A549 (cell line): ENCODE results near the gene CCDC7. TPM values are rescaled to one million over a fixed set of nuclear protein-coding genes. Genes with fewer than 3 reads are reported as not detected.

ENCODE experiments used
- ATAC-seq, 2 experiments: fragments of 200-7000 bp in 1 of 2; fragments of >200 bp in 1 of 2; cut with Nextera tagmentation in 1 of 2; cut with Tn5 transposase in 1 of 2; 3 replicates each; pipeline versions ENCODE4 v1.8.0 to v1.9.1; 2018 to 2020; ENCODE audit warnings: mild to moderate bottlenecking in 1 of 2, moderate library complexity in 1 of 2
- CTCF ChIA-PET: fragments of 300-600 bp; sonication (Branson Sonifier 250); formaldehyde crosslinking; extraction: SDS; loops from one replicate; lab custom pipeline; 2021; ENCODE audit warnings: antibody characterized with exemption, inconsistent platforms; lab: Yijun Ruan, JAX
- POLR2A ChIA-PET: fragments of 350-600 bp; formaldehyde crosslinking; extraction: SDS; loops from one replicate; lab custom pipeline; 2021; ENCODE audit warnings: antibody characterized with exemption, inconsistent platforms; lab: Yijun Ruan, JAX
- DNase-seq, 2 experiments: peaks; one replicate each; pipeline versions ENCODE4 v3.0.0 to v3.0.0-alpha.2; 2011 to 2016; ENCODE audit warnings: low read depth in 1 of 2, low spot score in 1 of 2
- FAIRE-seq: peaks from 2 replicates; lab custom pipeline; 2011; peaks lifted over from hg19 to GRCh38; lab: Jason Lieb, UNC
- H3K27ac ChIP-seq, 2 experiments: fragments of >200 bp; sonication (Bioruptor Twin); formaldehyde crosslinking; 3 replicates each; pipeline ENCODE4 v1.5.1; 2016 to 2017
- H3K4me1 ChIP-seq: fragments of >200 bp; sonication (Bioruptor Twin); formaldehyde crosslinking; 3 replicates; pipeline ENCODE4 v1.6.1; 2016
- H3K4me2 ChIP-seq: fragments of >200 bp; sonication (Bioruptor Twin); formaldehyde crosslinking; 3 replicates; pipeline ENCODE4 v1.6.1; 2016
- H3K4me3 ChIP-seq: fragments of >200 bp; sonication (Bioruptor Twin); formaldehyde crosslinking; 3 replicates; pipeline ENCODE4 v1.5.1; 2016
- H3K9me3 ChIP-seq: fragments of >200 bp; sonication (Bioruptor Twin); formaldehyde crosslinking; 3 replicates; pipeline ENCODE4 v1.6.1; 2016
- CBX8 ChIP-seq: fragments of 200-600 bp; sonication (generic); IDR thresholded peaks from 2 replicates; pipeline ENCODE4 v1.6.1; 2016
- EHF ChIP-seq: fragments of 250-450 bp; sonication (Bioruptor Pico); IDR thresholded peaks from 2 replicates; pipeline ENCODE4 v1.5.0; 2020; ENCODE audit warnings: mild to moderate bottlenecking
- EHMT2 ChIP-seq: fragments of 200-600 bp; sonication (generic); IDR thresholded peaks from 2 replicates; pipeline ENCODE4 v1.6.1; 2016; ENCODE audit warnings: antibody characterized with exemption, low read depth, mild to moderate bottlenecking, moderate library complexity
- HDAC2 ChIP-seq: fragments of 200-600 bp; sonication (generic); IDR thresholded peaks from 2 replicates; pipeline ENCODE4 v1.6.1; 2016
- HEYL ChIP-seq: fragments of 250-450 bp; sonication (Bioruptor Pico); IDR thresholded peaks from 2 replicates; pipeline ENCODE4 v1.8.0; 2021; ENCODE audit warnings: mild to moderate bottlenecking, moderate library complexity
- HOXB13 ChIP-seq: fragments of 250-450 bp; sonication (Bioruptor Pico); IDR thresholded peaks from 2 replicates; pipeline ENCODE4 v1.5.0; 2020; ENCODE audit warnings: low read depth, mild to moderate bottlenecking, moderate library complexity
- HOXB5 ChIP-seq: fragments of 250-450 bp; sonication (Bioruptor Pico); IDR thresholded peaks from 2 replicates; pipeline ENCODE4 v1.5.0; 2020; ENCODE audit warnings: mild to moderate bottlenecking, moderate library complexity
- JUN ChIP-seq, 2 experiments: fragments of >200 bp; sonication (Bioruptor Twin); formaldehyde crosslinking; IDR thresholded peaks; 2 replicates in 1 of 2; 3 replicates in 1 of 2; pipeline ENCODE4 v1.6.1; 2016 to 2017
- KDM5A ChIP-seq: fragments of 200-600 bp; sonication (generic); IDR thresholded peaks from 2 replicates; pipeline ENCODE4 v1.6.1; 2016; ENCODE audit warnings: antibody characterized with exemption, mild to moderate bottlenecking
- MAFK ChIP-seq: fragments of 450-650 bp; IDR thresholded peaks from 2 replicates; pipeline ENCODE4 v1.6.1; 2014; ENCODE audit not compliant: partially characterized antibody
- MYC ChIP-seq: IDR thresholded peaks from 2 replicates; pipeline ENCODE4 v1.6.1; 2012; ENCODE audit warnings: mild to moderate bottlenecking, inconsistent platforms, low read length, improper control_type of control experiment, borderline replicate concordance
- NR3C1 ChIP-seq: fragments of >200 bp; sonication (Bioruptor Twin); formaldehyde crosslinking; IDR thresholded peaks from 3 replicates; pipeline ENCODE4 v1.6.1; 2017
- RARB ChIP-seq: fragments of 250-450 bp; sonication (Bioruptor Pico); IDR thresholded peaks from 2 replicates; pipeline ENCODE4 v1.8.0; 2021; ENCODE audit warnings: mild to moderate bottlenecking, moderate library complexity
- RCOR1 ChIP-seq: fragments of 150-350 bp; IDR thresholded peaks from 2 replicates; pipeline ENCODE4 v1.6.1; 2014; ENCODE audit warnings: antibody characterized with exemption, low read length, low read depth
- TP53 ChIP-seq: fragments of 250-450 bp; sonication (Bioruptor Pico); IDR thresholded peaks from 2 replicates; pipeline ENCODE4 v1.5.0; 2021; ENCODE audit warnings: mild to moderate bottlenecking, moderate library complexity
- ZFP36 ChIP-seq: fragments of 450-650 bp; IDR thresholded peaks from 2 replicates; pipeline ENCODE4 v1.6.1; 2014; ENCODE audit warnings: borderline replicate concordance; ENCODE audit not compliant: partially characterized antibody
- WGBS: methylation state at CpG from one replicate; pipeline ENCODE4 v1.1.6; 2017; ENCODE audit errors: missing lambda C conversion rate; 5-methylcytosine and 5-hydroxymethylcytosine counted together
- polyA plus RNA-seq, 4 experiments: library from polyadenylated mRNA; depleted of rRNA in 3 of 4; stranded (reverse); fragments of >200 nt; fragmentation: RNase III in 1 of 4; extraction: RNeasy Plus Mini Kit Qiagen cat#74134 plus additional on column Dnase treatment in 1 of 4; gene quantifications; 2 replicates in 3 of 4; 3 replicates in 1 of 4; pipeline ENCODE4 v1.2.3, GENCODE V29; 2011 to 2017
- TF ChIP-seq, protein P1 (sequence below): fragments of >200 bp; sonication (Bioruptor Twin); formaldehyde crosslinking; IDR thresholded peaks from 3 replicates; pipeline ENCODE4 v1.6.1; 2016
- TF ChIP-seq, protein P2 (sequence below): fragments of >200 bp; sonication (Bioruptor Twin); formaldehyde crosslinking; IDR thresholded peaks from 3 replicates; pipeline ENCODE4 v1.5.1; 2016
- TF ChIP-seq, protein P3 (sequence below): fragments of 250-450 bp; sonication (Bioruptor Pico); IDR thresholded peaks from 2 replicates; pipeline ENCODE4 v1.5.0; 2020; ENCODE audit warnings: low read depth, mild to moderate bottlenecking, moderate library complexity
- TF ChIP-seq, protein P4 (sequence below): fragments of 150-350 bp; IDR thresholded peaks from 2 replicates; pipeline ENCODE4 v1.6.1; 2014; ENCODE audit warnings: low read depth, mild to moderate bottlenecking, low read length

Gene CCDC7
- polyA plus RNA-seq, 2 of the 4 experiments (the other 2 are of a cell fraction): 1.2 to 2.9 TPM

GRCh38 chr10:32459051-32459698, 13.2 kb downstream of the CCDC7 start:
- Histone ChIP-seq H3K4me1 (no peaks in the 10 kb centered on the region), H3K9me3 (no peaks in the 10 kb centered on the region), H3K4me2 (no peak overlapping the region), H3K27ac (no peak overlapping the region), H3K4me3 (no peak overlapping the region)
- FAIRE-seq (no peak), DNase-seq (no peak), ATAC-seq (no peak)
- 72% methylated on average over 1 of the region's 1 CpG for WGBS
- TF ChIP-seq HOXB13 (CRISPR knock-in tag) (no peak), KDM5A (no peak), EHMT2 (no peak), ZFP36 (no peak), CBX8 (no peak)
- TF ChIP-seq, protein P1, sequence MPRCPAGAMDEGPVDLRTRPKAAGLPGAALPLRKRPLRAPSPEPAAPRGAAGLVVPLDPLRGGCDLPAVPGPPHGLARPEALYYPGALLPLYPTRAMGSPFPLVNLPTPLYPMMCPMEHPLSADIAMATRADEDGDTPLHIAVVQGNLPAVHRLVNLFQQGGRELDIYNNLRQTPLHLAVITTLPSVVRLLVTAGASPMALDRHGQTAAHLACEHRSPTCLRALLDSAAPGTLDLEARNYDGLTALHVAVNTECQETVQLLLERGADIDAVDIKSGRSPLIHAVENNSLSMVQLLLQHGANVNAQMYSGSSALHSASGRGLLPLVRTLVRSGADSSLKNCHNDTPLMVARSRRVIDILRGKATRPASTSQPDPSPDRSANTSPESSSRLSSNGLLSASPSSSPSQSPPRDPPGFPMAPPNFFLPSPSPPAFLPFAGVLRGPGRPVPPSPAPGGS: no peak
- POLR2A ChIA-PET: no interaction called here
- CTCF ChIA-PET: interaction anchor here (0.8 to 2.8 kb wide), 2 partner anchors 9 to 15 kb away, joined by 3 to 8 read pairs; no protein-coding TSS in a partner anchor

- FAIRE-seq (peak; percentile 32), ATAC-seq (no peak), DNase-seq (no peak)
- Histone ChIP-seq H3K4me1 (no peaks in the 10 kb centered on the region), H3K4me3 (no peak overlapping the region), H3K9me3 (no peaks in the 10 kb centered on the region), H3K27ac (no peak overlapping the region), H3K4me2 (no peak overlapping the region)
- WGBS: 91% methylated on average over 1 of the region's 1 CpG
- CTCF ChIA-PET: no interaction called here
- POLR2A ChIA-PET: no interaction called here
- TF ChIP-seq HEYL (CRISPR knock-in tag): no peak
- no peak for TF ChIP-seq HDAC2
- TF ChIP-seq TP53 (CRISPR knock-in tag): no peak
- no peak for TF ChIP-seq RARB
- TF ChIP-seq HOXB5 (CRISPR knock-in tag): no peak
Measured at GRCh38 chr10:32461203-32461602, 15.3 kb downstream of the CCDC7 start.

GRCh38 chr10:32471232-32471631, 25.3 kb downstream of the CCDC7 start:
- H3K4me3 ChIP-seq: no peak overlapping the region
- POLR2A ChIA-PET: no interaction called here
- CTCF ChIA-PET: no interaction called here
- ATAC-seq (no peak), FAIRE-seq (peak; percentile 39), DNase-seq (no peak)
- WGBS: 68% methylated on average over 1 of the region's 1 CpG
- H3K27ac ChIP-seq: no peak overlapping the region
- H3K9me3 ChIP-seq: no peaks in the 10 kb centered on the region
- TF ChIP-seq NR3C1 (no peak), MAFK (no peak), RCOR1 (no peak), HOXB13 (CRISPR knock-in tag) (no peak), TP53 (CRISPR knock-in tag) (no peak), MYC (no peak), EHF (CRISPR knock-in tag) (no peak), JUN (IDR thresholded peaks at IDR 0.05) (no peak), RARB (no peak), CBX8 (no peak), KDM5A (no peak)
- TF ChIP-seq, protein P2, sequence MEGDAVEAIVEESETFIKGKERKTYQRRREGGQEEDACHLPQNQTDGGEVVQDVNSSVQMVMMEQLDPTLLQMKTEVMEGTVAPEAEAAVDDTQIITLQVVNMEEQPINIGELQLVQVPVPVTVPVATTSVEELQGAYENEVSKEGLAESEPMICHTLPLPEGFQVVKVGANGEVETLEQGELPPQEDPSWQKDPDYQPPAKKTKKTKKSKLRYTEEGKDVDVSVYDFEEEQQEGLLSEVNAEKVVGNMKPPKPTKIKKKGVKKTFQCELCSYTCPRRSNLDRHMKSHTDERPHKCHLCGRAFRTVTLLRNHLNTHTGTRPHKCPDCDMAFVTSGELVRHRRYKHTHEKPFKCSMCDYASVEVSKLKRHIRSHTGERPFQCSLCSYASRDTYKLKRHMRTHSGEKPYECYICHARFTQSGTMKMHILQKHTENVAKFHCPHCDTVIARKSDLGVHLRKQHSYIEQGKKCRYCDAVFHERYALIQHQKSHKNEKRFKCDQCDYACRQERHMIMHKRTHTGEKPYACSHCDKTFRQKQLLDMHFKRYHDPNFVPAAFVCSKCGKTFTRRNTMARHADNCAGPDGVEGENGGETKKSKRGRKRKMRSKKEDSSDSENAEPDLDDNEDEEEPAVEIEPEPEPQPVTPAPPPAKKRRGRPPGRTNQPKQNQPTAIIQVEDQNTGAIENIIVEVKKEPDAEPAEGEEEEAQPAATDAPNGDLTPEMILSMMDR: no peak
- TF ChIP-seq, protein P3, sequence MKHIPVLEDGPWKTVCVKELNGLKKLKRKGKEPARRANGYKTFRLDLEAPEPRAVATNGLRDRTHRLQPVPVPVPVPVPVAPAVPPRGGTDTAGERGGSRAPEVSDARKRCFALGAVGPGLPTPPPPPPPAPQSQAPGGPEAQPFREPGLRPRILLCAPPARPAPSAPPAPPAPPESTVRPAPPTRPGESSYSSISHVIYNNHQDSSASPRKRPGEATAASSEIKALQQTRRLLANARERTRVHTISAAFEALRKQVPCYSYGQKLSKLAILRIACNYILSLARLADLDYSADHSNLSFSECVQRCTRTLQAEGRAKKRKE: no peak
- TF ChIP-seq, protein P4, sequence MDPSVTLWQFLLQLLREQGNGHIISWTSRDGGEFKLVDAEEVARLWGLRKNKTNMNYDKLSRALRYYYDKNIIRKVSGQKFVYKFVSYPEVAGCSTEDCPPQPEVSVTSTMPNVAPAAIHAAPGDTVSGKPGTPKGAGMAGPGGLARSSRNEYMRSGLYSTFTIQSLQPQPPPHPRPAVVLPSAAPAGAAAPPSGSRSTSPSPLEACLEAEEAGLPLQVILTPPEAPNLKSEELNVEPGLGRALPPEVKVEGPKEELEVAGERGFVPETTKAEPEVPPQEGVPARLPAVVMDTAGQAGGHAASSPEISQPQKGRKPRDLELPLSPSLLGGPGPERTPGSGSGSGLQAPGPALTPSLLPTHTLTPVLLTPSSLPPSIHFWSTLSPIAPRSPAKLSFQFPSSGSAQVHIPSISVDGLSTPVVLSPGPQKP: no peak
- H3K4me1 ChIP-seq: no peaks in the 10 kb centered on the region
- no peak overlapping the region for H3K4me2 ChIP-seq
